Left forelimb (tissue), 1 donor: Measurements from ENCODE around the gene C2orf80.
"Not testable (repeated sequence)": the region's sequence is repeated elsewhere in the genome, so short reads cannot be mapped to it uniquely, and the experiment has no call there.

Source experiments
- DNase-seq: peaks from one replicate; pipeline ENCODE4 v3.0.0-alpha.2; 2018; ENCODE audit warnings: low spot score

Gene C2orf80

DNA sequence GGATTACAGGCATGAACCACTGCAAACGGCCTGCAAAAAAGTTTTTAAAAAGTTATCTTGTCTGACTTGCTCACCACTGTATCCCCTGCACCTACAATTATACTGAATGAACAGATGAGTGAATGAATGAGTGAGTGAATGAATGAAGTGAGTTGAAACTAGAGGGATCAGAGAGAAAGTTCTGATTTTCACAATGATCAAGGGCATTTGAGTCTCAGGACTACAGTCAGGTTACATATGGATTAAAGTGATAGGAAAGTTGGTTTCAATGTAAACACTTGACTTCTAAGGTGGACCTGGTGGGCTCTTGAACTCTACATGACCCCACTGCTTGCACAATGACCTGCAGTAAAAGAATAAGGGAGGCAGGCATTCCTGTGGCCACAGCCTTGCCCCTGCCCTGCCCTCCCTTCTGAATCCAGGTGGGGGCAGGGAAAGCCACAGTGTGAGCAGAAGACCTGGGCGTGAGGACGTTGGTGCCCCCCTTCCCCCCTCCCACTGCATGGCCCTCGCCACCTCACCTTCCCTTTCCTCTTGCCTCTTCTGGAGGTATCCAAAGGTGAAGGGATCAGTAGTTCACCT is 10.7 kb downstream of the C2orf80 start:
- no peak for DNase-seq

DNA sequence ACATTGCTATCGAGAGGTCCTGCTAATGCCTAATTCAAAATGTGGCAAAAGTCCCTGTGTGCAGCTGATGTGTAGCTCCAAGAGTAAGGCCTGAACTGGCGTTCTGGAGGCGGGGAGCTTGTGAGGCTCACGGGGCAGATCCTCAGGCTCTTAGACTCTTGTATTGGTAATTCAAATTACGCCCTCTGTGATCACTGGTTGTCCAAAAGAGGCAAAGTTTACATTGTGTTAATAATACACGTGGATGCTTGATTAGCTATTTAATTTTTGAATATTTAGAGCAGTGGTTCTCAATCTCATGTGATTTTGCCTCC is 14.0 kb downstream of the C2orf80 start:
- no peak for DNase-seq

DNA sequence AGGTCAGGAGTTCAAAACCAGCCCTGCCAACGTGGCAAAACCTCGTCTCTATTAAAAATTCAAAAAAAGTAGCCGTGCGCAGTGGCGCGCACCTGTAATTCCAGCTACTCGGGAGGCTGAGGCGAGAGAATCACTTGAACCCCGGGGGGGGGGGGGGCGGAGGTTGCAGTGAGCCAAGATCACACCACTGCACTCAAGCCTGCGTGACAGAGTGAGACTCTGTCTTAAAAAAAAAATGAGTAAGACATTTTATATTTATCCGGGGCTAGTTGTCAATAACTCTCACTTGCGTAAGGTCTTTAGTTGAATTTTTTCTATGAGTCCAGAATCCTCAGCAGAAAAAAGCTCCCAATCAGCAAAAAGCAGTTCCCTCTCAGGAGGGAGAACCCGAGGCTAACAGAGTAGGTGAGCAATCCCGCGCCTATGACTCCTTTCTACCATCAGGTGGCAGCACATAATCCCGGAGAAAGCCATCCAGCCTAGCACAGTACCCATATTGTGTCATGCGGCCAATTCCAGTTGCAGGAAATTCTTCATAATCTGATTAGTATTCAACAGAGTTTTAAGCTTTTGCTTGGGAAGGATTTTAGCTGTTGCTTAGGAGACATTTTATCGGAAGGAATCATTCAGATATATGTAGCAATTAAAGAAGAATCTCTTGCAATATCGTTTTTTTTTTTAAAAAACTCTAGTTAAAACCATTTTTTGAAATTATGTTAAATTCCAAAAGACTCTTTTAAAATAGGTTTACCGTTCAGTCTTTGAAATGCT is 14.6 kb downstream of the C2orf80 start:
- peak; percentile 78 for DNase-seq

DNA sequence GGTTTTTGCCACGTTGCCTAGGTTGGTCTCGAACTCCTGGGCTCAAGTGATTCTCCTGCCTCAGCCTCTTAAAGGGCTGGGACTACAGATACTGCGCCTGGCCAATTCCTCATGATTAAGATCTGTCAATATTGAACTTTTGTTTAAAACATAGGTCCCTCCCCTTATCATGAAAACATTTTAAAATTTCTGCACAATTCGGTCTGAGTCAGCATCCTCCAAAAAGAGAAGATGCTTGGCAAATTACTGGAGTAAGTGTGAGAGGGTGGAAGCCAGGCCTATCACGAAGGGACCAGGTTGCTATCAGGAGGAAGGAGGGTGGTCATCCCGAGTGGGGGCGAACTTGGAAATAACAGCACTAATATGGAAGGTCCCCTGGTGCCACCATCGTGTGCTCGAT is 15.7 kb downstream of the C2orf80 start:
- no peak for DNase-seq

DNA sequence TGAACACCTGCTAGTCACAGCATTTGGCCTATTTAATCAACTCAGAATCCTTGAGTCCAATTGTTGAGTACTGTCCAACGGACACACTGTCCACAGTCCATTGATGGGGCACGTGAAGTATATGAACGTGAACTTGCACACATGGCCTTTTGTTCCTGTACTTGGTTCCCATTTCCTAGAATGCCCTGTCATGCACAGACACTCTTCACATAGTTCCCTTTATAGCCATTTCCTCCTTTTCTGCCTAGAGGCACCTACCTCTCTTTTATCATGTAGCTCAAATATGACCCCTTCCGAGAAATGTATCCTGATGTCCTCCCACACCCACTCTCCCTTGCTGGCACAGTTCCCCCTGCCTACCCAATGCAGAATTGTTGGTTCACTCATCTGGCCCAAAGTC is 17.7 kb downstream of the C2orf80 start:
- DNase-seq, result no peak

GRCh38 chr2:208164951-208165755 is 24.7 kb downstream of the C2orf80 start:
- no peak for DNase-seq

- DNase-seq, result no peak
Measured at GRCh38 chr2:208163489-208163888, 26.3 kb downstream of the C2orf80 start, which contains the start of gene CRYGA. CRYGA (minus strand) TSS chr2:208163589; CDS start chr2:208163556, 33 bp downstream.

DNA sequence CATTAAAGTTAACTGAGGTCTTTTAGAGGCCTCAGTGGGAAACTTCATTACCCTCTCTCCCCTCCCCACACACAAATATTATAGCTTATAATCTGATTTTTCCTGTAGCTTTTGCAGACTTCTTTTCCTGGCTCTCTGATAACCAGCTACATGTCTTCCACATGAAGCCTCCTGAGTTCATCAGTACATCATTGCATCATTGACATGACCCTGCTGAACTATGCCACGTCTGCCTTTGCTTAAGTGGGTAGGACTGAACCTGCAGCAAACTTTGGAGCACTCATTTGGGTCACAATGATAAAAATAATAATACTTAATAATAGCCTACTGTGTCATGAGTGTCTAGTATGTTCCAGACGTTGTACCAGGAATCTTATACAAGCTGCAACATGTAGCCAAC is 33.4 kb downstream of the C2orf80 start:
- no peak for DNase-seq

- no peak for DNase-seq
Measured at GRCh38 chr2:208153156-208153555, 36.7 kb downstream of the C2orf80 start.

DNA sequence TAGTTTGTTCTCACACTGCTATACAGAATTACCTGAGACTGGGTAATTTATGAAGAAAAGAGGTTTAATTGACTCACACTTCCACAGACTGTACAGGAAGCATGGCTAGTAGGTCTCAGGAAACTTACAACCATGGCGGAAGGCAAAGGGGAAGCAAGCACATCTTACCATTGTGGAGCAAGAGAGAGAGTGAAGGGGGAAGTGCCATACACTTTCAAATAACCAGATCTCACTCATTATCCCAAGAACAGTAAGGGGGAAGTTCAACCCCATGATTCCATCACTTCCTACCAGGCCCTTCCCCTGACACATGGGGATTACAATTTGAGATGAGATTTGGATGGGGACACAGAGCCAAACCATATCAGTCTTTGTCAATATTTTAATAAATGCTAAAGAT is 38.9 kb downstream of the C2orf80 start:
- DNase-seq, result no peak

DNA sequence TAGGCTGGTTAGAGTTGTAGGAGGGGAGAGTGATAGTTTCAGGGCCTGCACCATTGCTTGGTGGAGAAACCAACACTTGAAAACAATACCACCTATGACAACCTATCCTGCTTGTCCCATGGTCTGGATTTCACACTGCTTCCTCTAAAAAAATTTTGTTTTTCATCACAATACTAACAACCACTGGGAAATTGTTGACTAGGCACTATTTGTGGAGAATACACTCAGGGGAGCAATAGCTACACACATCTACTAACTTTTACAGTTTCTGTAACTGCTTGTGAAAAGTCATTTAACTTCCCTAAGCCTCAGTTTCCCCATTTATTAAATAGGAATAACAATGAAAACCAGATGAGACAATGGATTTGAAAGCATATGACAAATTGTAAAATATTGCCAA is 39.7 kb downstream of the C2orf80 start:
- DNase-seq, result no peak

DNA sequence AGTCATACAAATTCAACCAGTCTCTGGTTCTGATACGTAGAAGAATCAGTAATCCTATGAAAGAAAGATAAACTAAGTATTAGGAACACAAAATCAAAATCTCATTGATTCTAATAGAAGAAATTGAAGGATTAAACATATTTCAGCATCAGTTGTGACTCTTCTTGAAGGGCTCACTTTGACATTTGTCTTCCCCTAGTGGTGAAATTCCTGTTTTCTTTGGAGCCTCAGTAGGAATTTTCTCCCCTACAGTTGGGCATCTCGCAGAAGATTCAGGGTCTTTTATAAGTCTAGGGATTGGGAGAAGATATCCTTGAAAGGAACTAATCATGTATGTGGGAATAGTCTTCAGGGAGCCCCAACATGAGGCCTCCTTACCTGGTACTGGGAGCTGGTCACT is 41.0 kb downstream of the C2orf80 start:
- no peak for DNase-seq

GRCh38 chr2:208147759-208148158 is 42.1 kb downstream of the C2orf80 start:
- no peak for DNase-seq

DNA sequence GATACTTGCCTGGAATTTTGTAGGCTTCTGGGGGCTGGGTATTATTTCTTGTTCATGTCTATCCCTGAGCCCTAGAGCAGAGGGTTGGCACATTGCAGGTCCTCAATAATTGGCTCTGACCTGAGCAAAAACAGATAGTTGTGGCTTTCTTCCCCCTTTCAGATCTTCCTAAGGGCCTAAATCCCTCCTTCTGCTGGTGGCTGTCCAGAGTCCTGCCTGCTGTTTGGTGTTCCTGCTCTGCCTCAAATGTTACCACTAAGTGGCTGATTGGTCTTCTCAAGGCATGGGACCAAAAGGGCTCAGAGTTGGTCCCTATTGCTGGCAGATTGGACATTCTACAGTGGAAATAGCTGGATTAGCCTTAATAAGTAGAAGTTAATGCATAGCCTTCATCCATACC is 42.8 kb downstream of the C2orf80 start:
- DNase-seq, result no peak

- DNase-seq, result no peak
Measured at GRCh38 chr2:208146006-208146405, 43.8 kb downstream of the C2orf80 start, which contains the start of gene CRYGB. CRYGB (minus strand) TSS chr2:208146158; CDS start chr2:208146120, 38 bp downstream.

- no peak for DNase-seq
Measured at GRCh38 chr2:208142925-208143799, 46.7 kb downstream of the C2orf80 start.

DNA sequence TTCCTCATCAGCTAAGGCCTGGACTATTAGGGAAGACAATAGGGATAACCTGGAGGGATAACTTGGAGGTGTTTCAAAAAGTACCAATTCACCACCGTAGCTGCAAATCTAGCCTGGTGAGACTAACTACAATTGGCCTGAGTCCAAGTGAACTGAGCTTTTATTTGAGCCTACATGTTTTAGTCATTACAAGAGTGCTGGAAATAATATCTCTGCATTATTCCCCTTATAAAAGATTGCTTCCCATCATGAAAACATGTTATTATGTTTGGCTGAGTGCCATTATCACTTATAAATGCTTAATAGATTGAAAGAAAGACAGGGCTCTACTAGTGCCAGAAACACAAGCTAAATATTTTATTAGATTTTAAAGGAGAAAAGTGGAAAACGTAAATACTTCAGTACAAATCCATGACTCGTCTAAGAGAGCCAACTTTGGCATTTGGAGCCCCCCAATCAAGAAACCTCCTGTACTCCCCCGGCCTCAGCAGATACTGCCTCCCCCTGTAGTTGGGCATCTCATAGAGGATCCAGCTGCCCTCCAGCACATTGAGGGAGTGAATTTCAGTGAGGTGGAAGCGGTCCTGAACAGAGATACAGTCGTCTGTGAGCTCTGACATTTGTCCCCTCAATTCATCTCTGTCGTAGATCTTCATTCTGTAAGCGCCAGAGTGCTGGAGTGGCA is 47.4 kb downstream of the C2orf80 start:
- no peak for DNase-seq

DNA sequence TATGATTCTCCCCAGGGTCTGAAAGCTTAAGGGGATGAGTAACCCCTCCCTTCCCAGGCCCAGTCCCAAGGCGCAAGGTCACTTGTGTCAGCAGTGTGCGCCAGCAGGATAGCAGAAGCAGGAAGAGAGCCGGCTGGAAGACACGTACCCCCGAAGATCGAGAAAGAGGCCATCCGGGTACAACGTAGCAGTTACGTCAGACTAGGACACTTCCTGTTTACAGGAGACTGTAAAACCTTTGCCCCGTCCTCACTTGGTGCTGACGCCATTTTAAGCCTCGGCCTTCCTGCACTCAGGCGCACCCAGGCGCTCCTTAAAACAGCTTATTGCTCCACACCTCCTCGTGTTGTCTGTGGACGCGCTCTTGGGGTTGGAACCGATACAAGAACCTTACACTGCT is 50.4 kb downstream of the C2orf80 start:
- DNase-seq, result no peak

DNA sequence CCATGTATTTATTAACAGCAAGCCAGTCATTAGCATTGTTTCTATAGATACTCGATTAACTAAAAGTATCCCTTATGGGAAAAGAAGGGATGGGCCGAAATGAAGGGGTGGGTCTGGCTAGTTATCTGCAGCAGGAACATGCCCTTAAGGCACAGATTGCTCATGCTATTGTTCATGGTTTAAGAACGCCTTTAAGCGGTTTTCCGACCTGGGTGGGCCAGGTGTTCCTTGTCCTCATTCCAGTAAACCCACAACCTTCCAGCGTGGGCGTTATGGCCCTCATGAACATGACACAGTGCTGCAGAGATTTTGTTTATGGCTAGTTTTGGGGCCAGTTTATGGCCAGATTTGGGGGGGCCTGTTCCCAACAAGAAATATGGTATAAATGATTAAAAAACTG is 51.5 kb downstream of the C2orf80 start:
- DNase-seq, result not testable (repeated sequence)

DNA sequence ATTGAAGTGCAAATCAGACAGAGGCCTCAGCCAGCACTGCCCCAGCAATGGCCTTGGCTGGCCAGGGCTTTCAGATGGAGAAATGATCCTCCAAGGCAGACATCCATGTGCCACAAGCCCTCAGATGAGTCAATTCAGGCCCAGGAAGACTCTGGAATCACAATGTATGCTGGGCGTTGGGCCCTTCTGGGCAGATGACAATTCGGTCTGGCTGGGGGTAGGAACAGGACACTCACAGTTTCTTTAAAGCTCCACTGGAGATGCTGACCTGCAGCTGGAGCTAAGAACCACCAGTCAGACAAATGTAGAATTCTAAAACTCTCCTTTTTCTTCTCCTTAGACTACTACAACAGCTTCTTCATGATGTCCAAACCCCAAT is 53.1 kb downstream of the C2orf80 start:
- no peak for DNase-seq
